HepG2 (cell line): Measurements from ENCODE around the gene SLC25A45. TPM values are rescaled to one million over a fixed set of nuclear protein-coding genes. Genes with fewer than 3 reads are reported as not detected.

Experiments
- ATF2 ChIP-seq: sonication (generic); formaldehyde crosslinking; IDR thresholded peaks from 2 replicates; pipeline ENCODE4 v1.4.0; 2020; ENCODE audit warnings: missing genetic modification reagents
- GRHL1 ChIP-seq: sonication (generic); formaldehyde crosslinking; conservative IDR thresholded peaks from 2 replicates; pipeline ENCODE4 v1.8.0; 2022; ENCODE audit warnings: missing genetic modification reagents
- HMG20B ChIP-seq: conservative IDR thresholded peaks from 2 replicates; pipeline ENCODE4 v1.6.1; 2016; ENCODE audit warnings: missing genetic modification reagents, missing compliant biosample characterization
- HOXA9 ChIP-seq: sonication (generic); formaldehyde crosslinking; IDR thresholded peaks from 2 replicates; pipeline ENCODE4 v1.8.1; 2022; ENCODE audit warnings: missing genetic modification reagents, mild to moderate bottlenecking, moderate library complexity, borderline replicate concordance
- NR2C2 ChIP-seq: sonication (generic); formaldehyde crosslinking; IDR thresholded peaks from 2 replicates; pipeline ENCODE4 v1.4.0; 2020; ENCODE audit warnings: missing genetic modification reagents, mild to moderate bottlenecking, moderate library complexity, borderline replicate concordance
- SNAPC5 ChIP-seq: sonication (generic); formaldehyde crosslinking; IDR thresholded peaks from 2 replicates; pipeline ENCODE4 v1.8.1; 2023; ENCODE audit warnings: mild to moderate bottlenecking, missing genetic modification reagents, borderline replicate concordance
- SOX5 ChIP-seq: IDR thresholded peaks from 2 replicates; pipeline ENCODE4 v1.6.1; 2016; ENCODE audit warnings: borderline replicate concordance
- SRSF9 ChIP-seq: fragments of 200-400 bp; formaldehyde crosslinking; IDR thresholded peaks from 2 replicates; pipeline ENCODE4 v1.6.1; 2018; ENCODE audit warnings: borderline replicate concordance, mild to moderate bottlenecking, low read depth, low read length; ENCODE audit not compliant: insufficient read depth, poor library complexity, severe bottlenecking
- ZGPAT ChIP-seq: IDR thresholded peaks from 2 replicates; pipeline ENCODE4 v1.6.1; 2016; ENCODE audit warnings: mild to moderate bottlenecking
- ZHX2 ChIP-seq, 2 experiments: sonication (generic) in 1 of 2; formaldehyde crosslinking in 1 of 2; IDR thresholded peaks; 2 replicates each; pipeline versions ENCODE4 v1.6.1 to v1.9.0; 2014 to 2022; ENCODE audit warnings: antibody characterized with exemption in 1 of 2, borderline replicate concordance in 1 of 2, inconsistent platforms in 1 of 2, low read depth in 1 of 2, missing genetic modification reagents in 1 of 2
- ZMYM4 ChIP-seq: sonication (generic); formaldehyde crosslinking; IDR thresholded peaks from 2 replicates; pipeline ENCODE4 v1.8.1; 2023; ENCODE audit warnings: mild to moderate bottlenecking, missing genetic modification reagents
- ZNF121 ChIP-seq: sonication (generic); formaldehyde crosslinking; IDR thresholded peaks from 2 replicates; pipeline ENCODE4 v1.5.0; 2020; ENCODE audit warnings: mild to moderate bottlenecking, missing genetic modification reagents
- ZNF350 ChIP-seq: sonication (generic); formaldehyde crosslinking; IDR thresholded peaks from 2 replicates; pipeline ENCODE4 v1.4.0; 2020; ENCODE audit warnings: mild to moderate bottlenecking, low read depth, missing genetic modification reagents, borderline replicate concordance
- ZNF770 ChIP-seq: sonication (generic); formaldehyde crosslinking; IDR thresholded peaks from 2 replicates; pipeline ENCODE4 v1.5.0; 2020; ENCODE audit warnings: mild to moderate bottlenecking, missing genetic modification reagents
- polyA plus RNA-seq, 8 experiments: library from polyadenylated mRNA; depleted of rRNA in 3 of 8; stranded (reverse) in 7 of 8; unstranded in 1 of 8; fragments of >200 nt; fragmentation: Illumina TruSeq in 4 of 8; extraction: Trizol in 4 of 8; gene quantifications; 2 replicates each; pipeline versions ENCODE4 v1.2.1 to v1.2.3, GENCODE V29; 2011 to 2016; ENCODE audit warnings: low read depth in 4 of 8, missing spikeins in 1 of 8, mixed read lengths in 1 of 8; ENCODE audit not compliant: insufficient read depth in 1 of 8
- total RNA-seq, 5 experiments: library from RNA; depleted of rRNA; stranded (reverse); fragments of >200 nt; fragmentation: Illumina TruSeq; extraction: Trizol; gene quantifications; 2 replicates each; pipeline ENCODE4 v1.2.3, GENCODE V29; 2016; ENCODE audit warnings: low read depth in 1 of 5

The SLC25A45 gene
- total and polyA plus RNA-seq, 2 of the 13 experiments (the other 11 are each of a cell fraction or from before 2014, with no cell fraction given) = 1.2 to 3.4 TPM

- no peak for TF ChIP-seq ZHX2 (IDR thresholded peaks at IDR 0.05; ENCODE audit: low read depth)
- no peak for TF ChIP-seq ZHX2 (CRISPR knock-in tag; IDR thresholded peaks at IDR 0.05; ENCODE audit: borderline replicate concordance)
- no peak; the same call in 1 of the 2 replicates for TF ChIP-seq ZNF770 (CRISPR knock-in tag)
- TF ChIP-seq SRSF9 = no peak
- no peak for TF ChIP-seq SNAPC5 (CRISPR knock-in tag)
- TF ChIP-seq SOX5 = peak; percentile 35
- no peak for TF ChIP-seq ZNF121 (CRISPR knock-in tag)
- TF ChIP-seq NR2C2 = peak; percentile 73; the same call in 1 of the 2 replicates
- TF ChIP-seq GRHL1 (CRISPR knock-in tag) = no peak
- TF ChIP-seq HMG20B (CRISPR knock-in tag) = 0 out of 2 replicates have a peak, but pooled peaks have one; percentile 42
- TF ChIP-seq ATF2 = peak; percentile 57; the same call in 1 of the 2 replicates
- no peak for TF ChIP-seq HOXA9 (CRISPR knock-in tag)
- peak; percentile 63 for TF ChIP-seq ZNF350 (CRISPR knock-in tag)
- peak; percentile 46; the same call in 1 of the 2 replicates for TF ChIP-seq ZGPAT (CRISPR knock-in tag)
- peak; percentile 61; the same call in 1 of the 2 replicates for TF ChIP-seq ZMYM4 (CRISPR knock-in tag)
Measured at GRCh38 chr11:65357856-65358356, 24.5 kb downstream of the SLC25A45 start (continued).
